Measurements from ENCODE around the gene SERF2. TPM values are rescaled to one million over a fixed set of nuclear protein-coding genes. Genes with fewer than 3 reads are reported as not detected.
"Not testable (repeated sequence)": the region's sequence is repeated elsewhere in the genome, so short reads cannot be mapped to it uniquely, and the experiment has no call there.

SERF2 gene
- total and polyA plus RNA-seq, 5 donors = 889 to 2,656 (median 972) TPM

DNA sequence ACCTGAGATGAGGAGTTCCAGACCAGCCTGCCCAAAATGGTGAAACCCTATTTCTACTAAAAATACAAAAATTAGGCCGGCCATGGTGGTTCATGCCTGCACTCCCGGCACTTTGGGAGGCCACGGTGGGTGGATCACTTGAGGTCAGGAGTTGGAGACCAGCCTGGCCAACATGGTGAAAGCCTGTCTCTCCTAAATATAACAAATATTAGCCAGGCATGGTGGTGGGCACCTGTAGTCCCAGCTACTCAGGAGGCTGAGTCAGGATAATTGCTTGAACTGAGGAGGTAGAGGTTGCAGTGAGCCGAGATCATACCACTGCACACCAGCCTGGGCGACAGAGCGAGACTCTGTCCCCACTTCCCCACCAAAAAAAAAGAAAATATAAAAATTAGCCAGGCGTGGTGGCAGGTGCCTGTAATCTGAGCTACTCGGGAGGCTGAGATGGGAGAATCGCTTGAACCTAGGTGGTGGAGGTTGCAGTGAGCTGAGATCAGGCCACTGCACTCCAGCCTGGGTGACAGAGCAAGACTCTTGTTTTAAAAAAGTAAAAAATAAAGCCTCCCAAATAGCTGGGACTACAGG lies 38.7 kb downstream of the SERF2 start:
- H3K27ac ChIP-seq (ENCODE audit: low read length); ATAC-seq; intact Hi-C loops (cut with DNase I); H3K4me3 ChIP-seq (ENCODE audit: low read length); DNase-seq; H3K9me3 ChIP-seq (ENCODE audit: control insufficient read depth, low read length); H3K27me3 ChIP-seq (ENCODE audit: control insufficient read depth, insufficient read depth); H3K4me1 ChIP-seq (ENCODE audit: control insufficient read depth, insufficient read depth, low read length): not testable (repeated sequence)
- WGBS = 96% methylated on average over 9 of the region's 9 CpGs

DNA sequence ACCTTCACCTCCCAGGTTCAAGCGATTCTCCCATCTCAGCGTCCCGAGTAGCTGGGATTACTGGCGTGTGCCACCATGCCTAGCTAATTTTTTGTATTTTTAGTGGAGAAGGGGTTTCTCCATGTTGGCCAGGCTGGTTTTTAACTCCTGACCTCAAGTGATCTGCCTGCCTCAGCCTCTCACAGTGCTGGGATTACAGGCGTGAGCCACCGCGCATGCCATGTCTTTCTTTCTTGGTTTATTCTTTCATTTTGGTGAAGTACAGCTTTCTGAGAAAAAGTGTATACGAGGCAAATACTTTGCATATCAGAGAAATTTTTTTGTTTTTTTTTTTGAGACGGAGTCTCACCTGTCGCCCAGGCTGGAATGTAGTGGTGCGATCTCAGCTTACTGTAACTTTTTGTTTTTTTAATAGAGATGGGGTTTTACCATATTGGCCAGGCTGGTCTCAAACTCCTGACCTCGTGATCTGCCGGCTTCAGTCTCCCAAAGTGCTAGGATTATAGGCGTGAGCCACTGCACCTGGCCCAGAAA lies 39.5 kb downstream of the SERF2 start:
- DNase-seq; H3K27ac ChIP-seq (ENCODE audit: low read length); H3K27me3 ChIP-seq (ENCODE audit: control insufficient read depth, insufficient read depth); H3K4me3 ChIP-seq (ENCODE audit: low read length); ATAC-seq; intact Hi-C loops (cut with DNase I); H3K4me1 ChIP-seq (ENCODE audit: control insufficient read depth, insufficient read depth, low read length); H3K9me3 ChIP-seq (ENCODE audit: control insufficient read depth, low read length): not testable (repeated sequence)
- WGBS = 92% methylated on average over 14 of the region's 14 CpGs

DNA sequence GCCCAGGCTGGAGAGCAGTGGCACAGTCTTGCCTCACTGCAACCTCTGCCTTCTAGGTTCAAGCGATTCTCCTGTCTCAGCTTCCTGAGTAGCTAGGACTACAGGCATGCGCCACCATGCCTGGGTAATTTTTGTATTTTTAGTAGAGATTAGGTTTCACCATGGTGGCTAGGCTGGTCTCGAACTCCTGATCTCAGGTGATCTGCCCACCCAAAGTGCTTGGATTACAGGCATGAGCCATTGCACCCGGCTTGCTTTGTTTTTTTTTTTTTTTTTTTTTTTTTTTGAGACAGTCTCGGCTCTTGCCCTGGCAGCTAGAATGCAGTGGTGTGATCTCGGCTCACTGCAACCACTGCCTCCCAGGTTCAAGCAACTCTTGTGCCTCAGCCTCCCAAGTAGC lies 40.4 kb downstream of the SERF2 start:
- H3K27ac ChIP-seq (ENCODE audit: low read length); H3K4me1 ChIP-seq (ENCODE audit: control insufficient read depth, insufficient read depth, low read length); DNase-seq; intact Hi-C loops (cut with DNase I); H3K27me3 ChIP-seq (ENCODE audit: control insufficient read depth, insufficient read depth); H3K9me3 ChIP-seq (ENCODE audit: control insufficient read depth, low read length); H3K4me3 ChIP-seq (ENCODE audit: low read length); ATAC-seq: not testable (repeated sequence)
- 89% methylated on average over 6 of the region's 6 CpGs for WGBS

DNA sequence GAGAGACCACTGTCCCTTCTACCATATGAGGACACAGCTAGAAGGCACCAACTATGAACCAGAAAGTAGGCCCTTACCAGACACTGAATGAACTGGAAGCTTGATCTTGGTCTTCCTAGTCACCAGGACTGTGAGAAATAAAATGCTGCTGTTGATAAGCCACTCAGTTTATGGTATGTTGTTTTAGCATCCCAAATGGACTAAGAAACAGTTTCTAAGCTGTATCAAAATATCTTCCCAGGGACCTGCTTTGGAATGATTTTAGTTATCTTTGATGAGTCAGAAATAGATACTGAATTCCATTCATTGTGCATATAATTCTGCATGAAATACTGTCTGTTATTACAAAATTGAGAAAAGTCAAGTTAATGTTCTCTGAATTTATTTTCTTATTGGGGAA lies 53.3 kb downstream of the SERF2 start:
- H3K27me3 ChIP-seq (ENCODE audit: control insufficient read depth, insufficient read depth) = no peaks in the 10 kb centered on the region
- intact Hi-C loops (cut with DNase I) = no loop called here
- H3K4me3 ChIP-seq (ENCODE audit: low read length) = no peak overlapping the region
- DNase-seq (no peak), ATAC-seq (no peak)
- H3K9me3 ChIP-seq (ENCODE audit: control insufficient read depth, low read length) = no peaks in the 10 kb centered on the region
- H3K27ac ChIP-seq (ENCODE audit: low read length) = no peak overlapping the region
- H3K4me1 ChIP-seq (ENCODE audit: control insufficient read depth, insufficient read depth, low read length) = no peaks in the 10 kb centered on the region

Small RNA genes within 50 kb of the gene (microRNA-seq; reads per million reads assigned to microRNA genes)
- 0 reads per million in 2 donors for gene MIR1282

Other genes with a start within 250 kb of the SERF2 start
- 10 to 100 TPM; 17.6 to 26.7 (median 22.3) TPM for gene PPIP5K1, start 202.1 kb upstream of the SERF2 start, total RNA-seq
- 6.8 TPM for gene PPIP5K1, start 202.1 kb upstream of the SERF2 start, polyA plus RNA-seq
- 1 to 10 TPM in 1 of 4 donors, under 1 TPM in 3; 0.40 to 1.2 (median 0.57) TPM for gene CKMT1B, start 198.3 kb upstream of the SERF2 start, total RNA-seq
- 2.7 TPM for gene CKMT1B, start 198.3 kb upstream of the SERF2 start, polyA plus RNA-seq
- under 1 TPM in 2 of 4 donors, not detected in 2; 0.11 to 0.34 TPM for gene STRC, start 173.5 kb upstream of the SERF2 start, total RNA-seq
- gene STRC, start 173.5 kb upstream of the SERF2 start, polyA plus RNA-seq = 0.09 TPM
- gene CATSPER2, start 143.5 kb upstream of the SERF2 start, total RNA-seq = 1 to 10 TPM; 1.2 to 2.0 (median 1.6) TPM
- gene CATSPER2, start 143.5 kb upstream of the SERF2 start, polyA plus RNA-seq = 2.5 TPM
- gene CKMT1A, start 98.5 kb upstream of the SERF2 start, total RNA-seq = under 1 TPM in 3 of 4 donors, not detected in 1; 0.40 to 0.50 (median 0.43) TPM
- 1.8 TPM for gene CKMT1A, start 98.5 kb upstream of the SERF2 start, polyA plus RNA-seq
- 100 to 1,000 TPM; 151 to 251 (median 216) TPM for gene PDIA3, start 45.9 kb upstream of the SERF2 start, total RNA-seq
- gene PDIA3, start 45.9 kb upstream of the SERF2 start, polyA plus RNA-seq = 156 TPM
- gene ELL3, start 15.4 kb upstream of the SERF2 start, total RNA-seq = 1 to 10 TPM; 1.6 to 2.8 (median 1.9) TPM
- gene ELL3, start 15.4 kb upstream of the SERF2 start, polyA plus RNA-seq = 1.1 TPM
- gene SERINC4, start 7.9 kb downstream of the SERF2 start, total RNA-seq = under 1 TPM in 3 of 4 donors, not detected in 1; 0.12 to 0.29 (median 0.25) TPM
- gene SERINC4, start 7.9 kb downstream of the SERF2 start, polyA plus RNA-seq = 0.41 TPM
- gene HYPK, start 8.3 kb downstream of the SERF2 start, total RNA-seq = 10 to 100 TPM in 3 of 4 donors, 1 to 10 TPM in 1; 9.6 to 16.0 (median 14.5) TPM
- 37.9 TPM for gene HYPK, start 8.3 kb downstream of the SERF2 start, polyA plus RNA-seq
- gene MFAP1, start 32.4 kb downstream of the SERF2 start, total RNA-seq = 10 to 100 TPM; 17.4 to 21.2 (median 19.3) TPM
- gene MFAP1, start 32.4 kb downstream of the SERF2 start, polyA plus RNA-seq = 19.7 TPM
- 1 to 10 TPM; 2.9 to 3.4 (median 3.0) TPM for gene WDR76, start 34.7 kb downstream of the SERF2 start, total RNA-seq
- 0.97 TPM for gene WDR76, start 34.7 kb downstream of the SERF2 start, polyA plus RNA-seq